NT2/D1 (cell line): ENCODE data around the gene PEDS1.

Source experiments
- DNase-seq: peaks from one replicate; pipeline ENCODE4 v3.0.0-alpha.2; 2011; ENCODE audit warnings: low read depth, low spot score
- H3K27me3 ChIP-seq: 2 replicates; pipeline ENCODE4 v1.6.0; 2011; ENCODE audit warnings: mild to moderate bottlenecking; ENCODE audit not compliant: insufficient read length, insufficient read depth
- H3K36me3 ChIP-seq: 2 replicates; pipeline ENCODE4 v1.6.1; 2011; ENCODE audit warnings: mild to moderate bottlenecking, low read length, mixed read lengths; ENCODE audit not compliant: insufficient read depth, insufficient read length
- H3K4me1 ChIP-seq: 2 replicates; pipeline ENCODE4 v1.5.1; 2011; ENCODE audit not compliant: insufficient read depth, insufficient read length
- H3K4me3 ChIP-seq: 2 replicates; pipeline ENCODE4 v1.5.1; 2011; ENCODE audit warnings: low read depth; ENCODE audit not compliant: insufficient read length
- H3K9ac ChIP-seq: 2 replicates; pipeline ENCODE4 v1.6.0; 2011; ENCODE audit warnings: low read depth; ENCODE audit not compliant: insufficient read length
- H3K9me3 ChIP-seq: 2 replicates; pipeline ENCODE4 v1.5.1; 2011; ENCODE audit warnings: mild to moderate bottlenecking, low read length; ENCODE audit not compliant: insufficient read depth
- SUZ12 ChIP-seq: IDR thresholded peaks from 2 replicates; pipeline ENCODE4 v1.6.1; 2011; ENCODE audit not compliant: insufficient read length, insufficient read depth; ENCODE audit errors: extremely low read depth
- YY1 ChIP-seq: IDR thresholded peaks from 2 replicates; pipeline ENCODE4 v1.6.1; 2011; ENCODE audit not compliant: insufficient read length, insufficient read depth
- ZNF274 ChIP-seq: IDR thresholded peaks from 2 replicates; pipeline ENCODE4 v1.6.1; 2011; ENCODE audit warnings: mild to moderate bottlenecking, low read depth, low read length

The PEDS1 gene

DNA sequence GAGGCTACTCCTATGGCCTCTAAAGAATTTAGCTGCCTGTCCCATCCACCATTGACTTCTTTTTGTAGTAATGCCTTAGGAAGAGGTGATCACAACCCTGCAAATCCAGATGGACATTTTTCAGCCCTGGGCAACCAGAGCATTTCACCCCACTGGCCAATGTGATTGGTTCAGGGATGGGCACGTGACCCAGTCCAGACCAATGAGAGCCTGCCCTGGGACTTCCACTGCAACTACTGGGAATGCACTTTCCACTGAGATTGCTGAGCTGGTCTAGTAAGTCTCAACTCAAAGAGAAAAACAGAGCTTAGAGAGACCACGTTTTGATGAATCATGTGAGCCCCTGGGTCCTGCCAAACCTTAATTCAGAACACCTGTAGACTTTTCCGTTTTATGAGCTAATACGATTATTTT lies 31.7 kb downstream of the PEDS1 start:
- Histone ChIP-seq H3K36me3 (peaks cover 40% of the 10 kb centered on the region), H3K4me3 (no peak overlapping the region)
- no peak for DNase-seq

DNA sequence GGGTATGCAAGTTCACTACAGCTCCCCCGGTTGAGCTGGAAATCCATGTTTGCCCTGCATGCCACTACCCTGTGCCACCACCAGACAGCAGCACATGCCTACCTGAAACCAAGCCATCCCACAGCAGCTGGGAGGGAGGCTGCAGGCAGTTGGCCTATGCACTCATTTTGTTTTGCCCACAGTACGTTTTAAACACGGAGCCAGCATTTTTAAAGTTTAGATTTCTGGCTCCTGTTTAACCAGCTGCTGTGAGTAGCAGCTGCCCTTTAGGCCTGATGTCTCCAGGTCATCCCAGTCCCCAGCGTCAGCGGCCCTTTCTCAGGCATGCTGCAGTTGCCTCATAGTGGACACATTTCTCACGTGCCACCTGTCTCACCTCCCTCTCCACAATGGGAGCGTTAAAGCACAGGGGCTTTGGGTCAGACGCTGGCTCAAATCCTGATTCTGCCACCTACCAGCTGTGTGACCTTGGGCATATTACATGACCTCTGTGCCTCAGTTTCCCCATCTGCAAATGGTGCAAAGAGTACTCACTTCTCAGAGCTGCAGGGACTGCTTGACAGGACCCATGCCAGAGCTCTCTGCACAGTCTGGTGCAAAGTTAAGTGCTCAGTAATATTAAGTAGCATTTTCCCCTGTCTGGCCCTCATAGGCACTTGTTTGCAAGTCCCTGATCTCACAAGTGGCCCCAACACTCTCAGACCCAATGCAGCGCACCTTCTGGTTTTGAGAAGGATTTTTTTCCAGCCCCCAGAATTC lies 32.4 kb downstream of the PEDS1 start:
- Histone ChIP-seq H3K27me3 (no peaks in the 10 kb centered on the region), H3K9me3 (no peaks in the 10 kb centered on the region), H3K4me1 (no peaks in the 10 kb centered on the region), H3K9ac (peak overlapping the region; percentile 22), H3K4me3 (no peak overlapping the region), H3K36me3 (peaks cover 33% of the 10 kb centered on the region)
- no peak for TF ChIP-seq YY1
- TF ChIP-seq ZNF274, result no peak
- no peak for TF ChIP-seq SUZ12
- DNase-seq, result no peak

More for the DNA sequence above, 31.7 kb downstream of the PEDS1 start:
- Histone ChIP-seq H3K9ac (no peak overlapping the region), H3K4me1 (no peaks in the 10 kb centered on the region), H3K27me3 (no peaks in the 10 kb centered on the region), H3K9me3 (no peaks in the 10 kb centered on the region)
- TF ChIP-seq SUZ12, result no peak
- no peak for TF ChIP-seq ZNF274
- no peak for TF ChIP-seq YY1

DNA sequence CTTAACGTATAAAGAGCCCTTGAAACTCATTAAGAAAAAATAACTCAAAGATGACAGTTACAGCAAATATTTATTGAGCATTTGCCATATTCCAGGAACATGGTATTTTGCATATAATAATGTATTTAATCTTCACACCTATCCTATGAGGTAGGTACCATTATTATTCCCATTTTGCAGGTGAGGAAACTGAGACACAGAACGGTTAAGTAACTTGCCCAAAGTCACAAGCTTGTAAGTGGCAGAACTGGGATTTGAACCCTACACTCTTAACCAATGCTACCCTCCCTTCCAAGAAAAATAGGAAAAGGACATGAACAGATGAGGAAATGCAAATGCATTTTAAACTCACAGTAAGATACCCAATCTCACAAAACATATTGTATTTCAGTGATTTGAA lies 35.3 kb downstream of the PEDS1 start:
- H3K4me1 ChIP-seq, result peaks cover 8% of the 10 kb centered on the region
- no peaks in the 10 kb centered on the region for H3K9me3 ChIP-seq
- H3K9ac ChIP-seq, result no peak overlapping the region
- no peaks in the 10 kb centered on the region for H3K27me3 ChIP-seq
- TF ChIP-seq YY1, result no peak
- TF ChIP-seq SUZ12, result no peak
- TF ChIP-seq ZNF274, result no peak
- DNase-seq, result no peak
- H3K4me3 ChIP-seq, result no peak overlapping the region
- peaks cover 8% of the 10 kb centered on the region for H3K36me3 ChIP-seq

DNA sequence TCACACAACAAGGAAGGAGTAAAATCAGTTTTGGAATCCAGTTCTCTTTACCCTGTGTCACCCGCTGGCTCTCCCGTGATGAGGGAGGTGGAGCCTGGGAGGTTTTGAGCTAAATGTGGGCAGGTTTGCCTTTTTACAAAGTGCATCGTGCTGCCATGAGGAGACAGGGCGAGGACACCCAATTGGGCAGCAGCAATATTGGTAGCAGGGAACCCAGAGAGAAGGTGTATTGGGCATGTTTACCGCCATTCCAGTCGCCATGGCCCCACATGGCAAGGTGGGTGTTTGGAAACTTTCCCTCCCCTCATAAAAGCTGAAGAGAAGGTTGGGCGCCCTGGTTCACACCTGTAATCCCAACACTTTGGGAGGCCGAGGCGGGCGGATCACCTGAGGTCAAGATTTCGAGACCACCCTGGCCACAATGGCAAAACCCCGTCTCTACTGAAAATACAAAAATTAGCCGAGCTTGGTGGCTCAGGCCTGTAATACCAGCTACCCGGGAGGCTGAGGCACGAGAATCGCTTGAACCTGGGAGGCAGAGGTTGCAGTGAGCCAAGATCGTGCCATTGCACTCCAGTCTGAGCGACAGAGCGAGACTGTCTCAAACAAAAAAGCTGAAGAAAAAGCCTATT lies 37.0 kb downstream of the PEDS1 start:
- Histone ChIP-seq H3K36me3 (peaks cover 1% of the 10 kb centered on the region), H3K4me1 (peaks cover 8% of the 10 kb centered on the region), H3K9me3 (no peaks in the 10 kb centered on the region), H3K9ac (peak overlapping the region; percentile 26), H3K27me3 (no peaks in the 10 kb centered on the region), H3K4me3 (peak overlapping the region; percentile 18)
- TF ChIP-seq ZNF274, result no peak
- TF ChIP-seq SUZ12, result no peak
- TF ChIP-seq YY1, result no peak
- DNase-seq, result no peak

DNA sequence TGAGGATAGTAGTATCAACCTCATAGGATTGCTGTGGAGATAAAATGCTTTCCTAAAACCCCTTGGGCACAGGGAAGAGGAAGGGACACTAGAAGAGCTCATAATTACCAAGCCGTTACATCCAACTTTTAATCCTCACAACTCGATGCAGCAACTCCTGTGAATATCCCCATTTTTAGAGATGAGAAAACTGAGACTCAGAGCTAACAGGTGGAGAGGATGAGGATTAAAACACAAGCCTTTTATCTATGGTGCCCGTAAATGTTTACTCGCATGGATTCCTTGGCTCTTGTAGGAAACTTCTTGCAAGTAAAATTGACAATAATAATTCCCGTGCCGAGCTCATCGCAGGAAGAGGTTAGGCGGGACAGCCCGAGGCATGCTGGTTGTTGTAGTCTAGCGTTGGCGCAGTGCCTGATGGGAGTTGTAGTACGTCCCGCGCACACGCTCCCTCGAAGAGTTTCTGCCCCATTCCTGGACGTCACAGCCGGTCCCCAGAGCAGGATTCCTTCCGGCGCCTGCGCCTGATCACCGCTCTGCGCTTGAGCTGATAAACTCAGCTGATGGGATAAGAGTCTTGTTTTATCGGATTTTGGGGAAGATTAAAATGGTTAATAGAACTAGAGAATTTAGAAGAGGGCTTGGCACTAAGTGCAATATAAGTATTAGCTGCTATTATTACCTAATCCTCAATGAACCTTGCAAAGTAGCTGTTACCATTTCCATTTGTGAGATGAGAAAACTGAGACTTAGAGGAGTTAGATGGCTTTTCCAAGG lies 37.7 kb downstream of the PEDS1 start:
- H3K4me1 ChIP-seq, result peaks cover 9% of the 10 kb centered on the region

DNA sequence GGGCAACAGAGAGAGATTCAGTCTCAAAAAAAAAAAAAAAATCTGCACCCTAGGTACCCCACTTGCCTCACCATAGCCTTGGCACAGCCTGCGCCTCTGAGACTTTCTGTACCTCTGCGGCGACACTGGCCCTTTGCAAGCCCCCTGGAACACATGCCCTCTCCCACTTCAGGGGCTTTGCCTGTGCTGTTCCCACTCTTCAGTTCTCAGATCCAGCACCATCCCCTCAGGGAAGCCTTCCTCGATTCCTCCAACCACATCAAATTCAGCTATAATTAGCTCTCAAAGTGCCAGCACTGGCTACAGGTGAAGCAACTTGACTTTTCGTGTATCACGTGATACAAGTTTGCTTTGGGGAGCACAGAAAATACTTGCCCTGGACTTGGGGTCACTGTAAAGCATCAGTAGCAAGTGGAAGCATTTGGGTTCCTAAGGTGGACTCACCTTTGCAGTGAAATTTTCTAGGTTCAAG lies 38.4 kb downstream of the PEDS1 start:
- H3K4me1 ChIP-seq, result peaks cover 12% of the 10 kb centered on the region
- H3K9me3 ChIP-seq, result no peaks in the 10 kb centered on the region
- peak overlapping the region; percentile 73 for H3K9ac ChIP-seq
- no peak for DNase-seq
- H3K27me3 ChIP-seq, result no peaks in the 10 kb centered on the region
- TF ChIP-seq YY1 (no peak), SUZ12 (no peak), ZNF274 (no peak)
- peak overlapping the region; percentile 55 for H3K4me3 ChIP-seq
- peaks cover 15% of the 10 kb centered on the region for H3K36me3 ChIP-seq

More for the DNA sequence above, 37.7 kb downstream of the PEDS1 start:
- Histone ChIP-seq H3K9ac (peak overlapping the region; percentile 73), H3K4me3 (peak overlapping the region; percentile 55), H3K27me3 (no peaks in the 10 kb centered on the region), H3K9me3 (no peaks in the 10 kb centered on the region), H3K36me3 (peaks cover 8% of the 10 kb centered on the region)
- TF ChIP-seq SUZ12, result no peak
- no peak for TF ChIP-seq ZNF274
- TF ChIP-seq YY1, result no peak
- DNase-seq, result peak; percentile 95
